Prostate gland (tissue), 2 donors: ENCODE data around the gene CEP131.

Experiments
- POLR2A ChIP-seq: fragments of 450-650 bp; IDR thresholded peaks from one replicate; pipeline ENCODE4 v1.6.1; 2016; ENCODE audit warnings: antibody characterized with exemption, mild to moderate bottlenecking
- POLR2AphosphoS5 ChIP-seq: sonication (generic); formaldehyde crosslinking; IDR thresholded peaks from one replicate; pipeline ENCODE4 v1.6.1; 2017; ENCODE audit warnings: antibody characterized with exemption
- TF ChIP-seq, protein P1 (sequence below), 4 experiments: fragments of 200-600 bp in 2 of 4; fragments of 450-650 bp in 2 of 4; sonication (generic) in 2 of 4; IDR thresholded peaks; 1 replicate in 3 of 4; 2 replicates in 1 of 4; pipeline ENCODE4 v1.5.1; 2016 to 2019; ENCODE audit warnings: antibody characterized with exemption in 4 of 4, mild to moderate bottlenecking in 2 of 4, moderate library complexity in 2 of 4

DNA sequence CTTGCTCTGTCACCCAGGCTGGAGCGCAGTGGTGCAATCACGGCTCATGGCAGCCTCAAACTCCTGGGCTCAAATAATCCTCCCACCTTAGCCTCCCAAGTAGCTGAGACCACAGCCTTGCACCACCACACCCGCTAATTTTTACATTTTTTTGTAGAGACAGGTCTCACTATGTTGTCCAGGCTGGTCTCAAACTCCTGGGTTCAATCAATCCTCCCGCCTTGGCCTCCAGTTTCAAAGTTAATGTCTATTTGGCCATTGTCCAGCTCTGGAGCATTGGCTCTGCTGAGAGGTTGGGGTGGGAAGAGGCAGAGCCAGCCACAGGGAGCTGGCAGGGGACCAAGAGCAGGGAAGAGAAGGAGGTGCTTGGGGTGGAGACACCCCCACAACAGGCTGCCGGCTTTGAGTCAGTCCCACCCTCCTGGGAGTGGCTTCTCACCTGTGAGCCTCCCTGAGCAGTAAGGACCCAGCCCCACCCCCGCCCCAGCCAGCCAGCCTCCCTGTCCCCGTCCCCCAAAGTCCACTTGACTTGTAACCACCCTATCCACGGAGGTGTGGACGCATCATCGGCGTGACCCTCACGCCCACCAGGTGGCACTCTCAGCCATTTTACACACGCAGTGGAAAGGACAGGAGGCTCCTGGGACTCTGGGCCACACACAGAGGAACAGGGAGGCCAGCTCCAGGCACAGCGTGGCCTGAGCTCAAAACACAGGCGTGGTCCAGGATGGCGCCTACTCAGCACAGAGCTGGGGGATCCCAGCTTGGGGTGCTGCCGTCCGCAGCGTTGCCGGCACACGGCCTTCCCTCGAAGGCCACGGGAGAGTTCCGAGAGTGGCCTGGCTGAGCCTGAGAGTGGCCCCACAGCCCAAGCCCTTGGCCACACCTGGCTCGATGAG, 80.2 kb downstream of the CEP131 start:
- TF ChIP-seq, protein P1, sequence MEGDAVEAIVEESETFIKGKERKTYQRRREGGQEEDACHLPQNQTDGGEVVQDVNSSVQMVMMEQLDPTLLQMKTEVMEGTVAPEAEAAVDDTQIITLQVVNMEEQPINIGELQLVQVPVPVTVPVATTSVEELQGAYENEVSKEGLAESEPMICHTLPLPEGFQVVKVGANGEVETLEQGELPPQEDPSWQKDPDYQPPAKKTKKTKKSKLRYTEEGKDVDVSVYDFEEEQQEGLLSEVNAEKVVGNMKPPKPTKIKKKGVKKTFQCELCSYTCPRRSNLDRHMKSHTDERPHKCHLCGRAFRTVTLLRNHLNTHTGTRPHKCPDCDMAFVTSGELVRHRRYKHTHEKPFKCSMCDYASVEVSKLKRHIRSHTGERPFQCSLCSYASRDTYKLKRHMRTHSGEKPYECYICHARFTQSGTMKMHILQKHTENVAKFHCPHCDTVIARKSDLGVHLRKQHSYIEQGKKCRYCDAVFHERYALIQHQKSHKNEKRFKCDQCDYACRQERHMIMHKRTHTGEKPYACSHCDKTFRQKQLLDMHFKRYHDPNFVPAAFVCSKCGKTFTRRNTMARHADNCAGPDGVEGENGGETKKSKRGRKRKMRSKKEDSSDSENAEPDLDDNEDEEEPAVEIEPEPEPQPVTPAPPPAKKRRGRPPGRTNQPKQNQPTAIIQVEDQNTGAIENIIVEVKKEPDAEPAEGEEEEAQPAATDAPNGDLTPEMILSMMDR (IDR thresholded peaks at IDR 0.05), result peak; percentile 50 to 76 (median 71)
- TF ChIP-seq POLR2A (no peak), POLR2AphosphoS5 (peak; percentile 45)
